Upper lobe of left lung (tissue), 6 donors: ENCODE data around the gene GCNA. TPM values are rescaled to one million over a fixed set of nuclear protein-coding genes. Genes with fewer than 3 reads are reported as not detected.
A peak's percentile ranks its signal among the peaks of the same experiment; 100 is the strongest.

Experiments used
- ATAC-seq, 2 donors: fragments of 200-7000 bp; cut with Tn5 transposase; one replicate each; pipeline ENCODE4 v1.9.1; 2022; ENCODE audit warnings: mild to moderate bottlenecking in 2 of 2, moderate library complexity in 2 of 2; ENCODE audit not compliant: low FRiP score in 2 of 2
- DNase-seq, 2 donors: peaks; one replicate each; pipeline ENCODE4 v3.0.0-alpha.2; 2019 to 2020
- H3K27ac ChIP-seq, 4 donors: fragments of 200-600 bp; sonication (generic); one replicate each; pipeline ENCODE4 v1.5.1; 2016 to 2019
- H3K27me3 ChIP-seq, 4 donors: fragments of 200-600 bp; sonication (generic); one replicate each; pipeline ENCODE4 v1.5.1; 2017 to 2019
- H3K36me3 ChIP-seq, 4 donors: fragments of 200-600 bp; sonication (generic); one replicate each; pipeline ENCODE4 v1.5.1; 2016 to 2019
- H3K4me1 ChIP-seq, 4 donors: fragments of 200-600 bp; sonication (generic); one replicate each; pipeline ENCODE4 v1.5.1; 2018 to 2019
- H3K4me3 ChIP-seq, 4 donors: fragments of 200-600 bp; sonication (generic); one replicate each; pipeline ENCODE4 v1.5.1; 2017 to 2019; ENCODE audit warnings: mild to moderate bottlenecking in 2 of 4, moderate library complexity in 1 of 4
- H3K9me3 ChIP-seq, 4 donors: fragments of 200-600 bp; sonication (generic); one replicate each; pipeline ENCODE4 v1.5.1; 2018 to 2019
- EP300 ChIP-seq, 4 donors: sonication (generic); formaldehyde crosslinking; IDR thresholded peaks; one replicate each; pipeline ENCODE4 v1.5.1; 2017; ENCODE audit warnings: antibody characterized with exemption in 4 of 4, control low read depth in 2 of 4
- POLR2A ChIP-seq, 4 donors: fragments of 450-650 bp; IDR thresholded peaks; one replicate each; pipeline ENCODE4 v1.5.1; 2016 to 2017; ENCODE audit warnings: antibody characterized with exemption in 4 of 4, mild to moderate bottlenecking in 2 of 4
- POLR2AphosphoS5 ChIP-seq, 2 donors: sonication (generic); formaldehyde crosslinking; IDR thresholded peaks; one replicate each; pipeline ENCODE4 v1.5.1; 2017; ENCODE audit warnings: antibody characterized with exemption in 2 of 2
- WGBS, 2 donors: methylation state at CpG; one replicate each; pipeline ENCODE4 v1.1.5; 2017 to 2018; 5-methylcytosine and 5-hydroxymethylcytosine counted together
- total RNA-seq, 6 donors: library from RNA; depleted of rRNA in 4 of 6; stranded (reverse); fragments of >200 nt in 4 of 6; gene quantifications; one replicate each; pipeline versions ENCODE4 v1.1.0 to v1.2.1, GENCODE V29; 2016 to 2021
- TF ChIP-seq, protein P1 (sequence below), 6 experiments: fragments of 450-650 bp in 4 of 6; fragments of 200-600 bp in 2 of 6; sonication (generic) in 2 of 6; IDR thresholded peaks; one replicate each; pipeline ENCODE4 v1.5.1; 2016 to 2019; ENCODE audit warnings: antibody characterized with exemption in 6 of 6
- donor health status: DM: no; HTN: no; CAD: no; lungs with moderate emphysema.
- donor health status: DM: no; HTN: yes; CAD: no; lungs with severe emphysema.

The GCNA gene, protein sequence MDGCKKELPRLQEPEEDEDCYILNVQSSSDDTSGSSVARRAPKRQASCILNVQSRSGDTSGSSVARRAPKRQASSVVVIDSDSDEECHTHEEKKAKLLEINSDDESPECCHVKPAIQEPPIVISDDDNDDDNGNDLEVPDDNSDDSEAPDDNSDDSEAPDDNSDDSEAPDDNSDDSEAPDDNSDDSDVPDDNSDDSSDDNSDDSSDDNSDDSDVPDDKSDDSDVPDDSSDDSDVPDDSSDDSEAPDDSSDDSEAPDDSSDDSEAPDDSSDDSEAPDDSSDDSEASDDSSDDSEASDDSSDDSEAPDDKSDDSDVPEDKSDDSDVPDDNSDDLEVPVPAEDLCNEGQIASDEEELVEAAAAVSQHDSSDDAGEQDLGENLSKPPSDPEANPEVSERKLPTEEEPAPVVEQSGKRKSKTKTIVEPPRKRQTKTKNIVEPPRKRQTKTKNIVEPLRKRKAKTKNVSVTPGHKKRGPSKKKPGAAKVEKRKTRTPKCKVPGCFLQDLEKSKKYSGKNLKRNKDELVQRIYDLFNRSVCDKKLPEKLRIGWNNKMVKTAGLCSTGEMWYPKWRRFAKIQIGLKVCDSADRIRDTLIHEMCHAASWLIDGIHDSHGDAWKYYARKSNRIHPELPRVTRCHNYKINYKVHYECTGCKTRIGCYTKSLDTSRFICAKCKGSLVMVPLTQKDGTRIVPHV
- total RNA-seq: 1 to 10 TPM; 1.1 to 7.3 (median 2.9) TPM

DNA sequence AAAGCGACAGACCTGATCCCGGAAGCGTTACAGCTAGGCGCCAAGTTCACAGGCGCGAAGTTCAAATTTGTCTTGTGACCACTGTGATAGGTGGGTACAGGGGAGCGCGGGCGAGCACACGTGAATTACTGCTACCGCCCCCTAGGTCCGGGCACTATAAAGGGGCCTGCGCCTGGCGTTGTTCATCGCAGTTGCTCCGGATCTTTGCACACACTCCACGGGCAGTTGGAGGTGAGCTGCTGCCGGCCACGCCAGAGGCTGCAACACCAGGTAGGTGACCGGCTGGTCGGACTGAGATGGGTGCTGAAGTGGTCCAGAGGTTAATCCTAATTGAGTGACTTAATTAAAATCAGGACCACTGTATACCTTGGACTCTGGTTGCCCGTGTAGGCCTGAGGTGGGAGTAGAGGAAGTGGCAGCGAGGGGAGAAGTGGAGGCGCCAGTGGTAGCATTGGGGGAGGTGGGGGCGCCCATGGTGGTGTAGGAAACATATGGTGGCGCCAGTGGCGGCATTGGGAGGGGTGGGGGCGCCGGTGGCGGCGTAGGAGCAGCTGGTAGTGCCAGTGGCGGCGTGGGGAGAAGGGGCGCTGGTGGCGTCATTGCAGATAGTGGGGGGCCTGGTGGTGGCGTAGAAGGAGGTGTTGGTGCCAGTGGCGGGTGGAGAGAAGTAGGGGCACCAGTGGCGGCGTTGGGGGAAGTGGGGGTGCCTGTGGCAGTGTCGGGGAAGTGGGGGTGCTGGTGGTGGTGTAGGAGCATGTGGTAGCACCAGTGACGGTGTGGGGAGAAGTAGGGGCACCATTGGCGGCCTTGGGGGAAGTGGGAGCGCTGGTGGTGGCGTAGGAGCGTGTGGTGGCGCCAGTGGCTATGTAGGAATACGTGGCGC is at the start of gene GCNA:
TSS of gene GCNA (plus strand) at position 185 of the 883 bp plus-strand sequence. CDS start 2,385 bp downstream, outside the sequence.
- Histone ChIP-seq H3K27ac (no peak within 1 kb of the TSS), H3K4me1 (no peaks in the 10 kb centered on the region), H3K36me3 (peaks cover 0 to 22% (median 10%) of the 10 kb centered on the region in 4 donors), H3K9me3 (no peaks in the 10 kb centered on the region), H3K4me3 (no peak within 1 kb of the TSS), H3K27me3 (no peaks in the 10 kb centered on the region)
- 91 to 93% methylated on average over 30 to 48 of the region's 48 CpGs for WGBS, 2 donors
- DNase-seq (peak in 1 of 2 donors; percentile 45), ATAC-seq (peak in 1 of 2 donors; percentile 28)
- no peak for TF ChIP-seq POLR2A (IDR thresholded peaks at IDR 0.05)
- TF ChIP-seq, protein P1, sequence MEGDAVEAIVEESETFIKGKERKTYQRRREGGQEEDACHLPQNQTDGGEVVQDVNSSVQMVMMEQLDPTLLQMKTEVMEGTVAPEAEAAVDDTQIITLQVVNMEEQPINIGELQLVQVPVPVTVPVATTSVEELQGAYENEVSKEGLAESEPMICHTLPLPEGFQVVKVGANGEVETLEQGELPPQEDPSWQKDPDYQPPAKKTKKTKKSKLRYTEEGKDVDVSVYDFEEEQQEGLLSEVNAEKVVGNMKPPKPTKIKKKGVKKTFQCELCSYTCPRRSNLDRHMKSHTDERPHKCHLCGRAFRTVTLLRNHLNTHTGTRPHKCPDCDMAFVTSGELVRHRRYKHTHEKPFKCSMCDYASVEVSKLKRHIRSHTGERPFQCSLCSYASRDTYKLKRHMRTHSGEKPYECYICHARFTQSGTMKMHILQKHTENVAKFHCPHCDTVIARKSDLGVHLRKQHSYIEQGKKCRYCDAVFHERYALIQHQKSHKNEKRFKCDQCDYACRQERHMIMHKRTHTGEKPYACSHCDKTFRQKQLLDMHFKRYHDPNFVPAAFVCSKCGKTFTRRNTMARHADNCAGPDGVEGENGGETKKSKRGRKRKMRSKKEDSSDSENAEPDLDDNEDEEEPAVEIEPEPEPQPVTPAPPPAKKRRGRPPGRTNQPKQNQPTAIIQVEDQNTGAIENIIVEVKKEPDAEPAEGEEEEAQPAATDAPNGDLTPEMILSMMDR (IDR thresholded peaks at IDR 0.05): no peak
- TF ChIP-seq POLR2AphosphoS5 (IDR thresholded peaks at IDR 0.05): no peak
- no peak for TF ChIP-seq EP300 (IDR thresholded peaks at IDR 0.05)

DNA sequence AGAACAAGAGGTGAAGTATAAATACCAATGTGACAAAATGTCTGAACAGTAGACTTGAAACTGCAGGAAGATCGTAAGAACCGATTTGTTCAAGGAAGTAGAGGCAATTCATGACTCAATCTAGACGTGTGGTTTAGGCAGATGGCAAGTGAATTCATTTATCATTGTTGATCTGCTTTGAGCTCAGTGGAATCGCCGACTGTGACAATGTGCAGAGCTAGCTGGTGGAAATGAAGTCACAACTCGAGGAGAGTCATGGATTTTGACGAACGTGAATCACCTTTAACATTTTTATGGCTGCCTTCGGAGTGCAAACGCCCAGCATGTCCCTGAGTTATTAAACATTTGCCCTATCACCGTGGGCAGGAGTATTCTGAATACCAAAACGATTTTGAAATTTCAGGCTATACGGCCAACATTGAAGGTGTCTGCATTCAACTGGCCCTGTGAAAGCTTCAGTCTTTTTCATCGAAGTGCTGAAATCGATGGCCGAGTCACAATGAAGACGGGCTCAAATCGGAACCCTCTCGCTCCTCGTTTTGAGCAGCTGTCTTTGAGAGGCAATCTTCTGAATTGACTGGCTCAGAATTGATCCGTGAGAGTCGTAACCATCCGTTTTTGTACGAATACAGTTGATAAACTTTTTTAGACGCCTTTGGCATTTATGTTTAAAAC is 46.0 kb upstream of the GCNA start:
- Histone ChIP-seq H3K36me3 (no peaks in the 10 kb centered on the region), H3K4me1 (peaks cover 0 to 2% (median 0%) of the 10 kb centered on the region in 4 donors), H3K27ac (peak overlapping the region; percentile 86 to 92 (median 89)), H3K4me3 (peak overlapping the region in 3 of 4 donors; percentile 45 to 77 (median 74)), H3K27me3 (no peaks in the 10 kb centered on the region), H3K9me3 (peaks cover 0 to 4% (median 0%) of the 10 kb centered on the region in 4 donors)
- WGBS, 2 donors: 0 to 32% methylated on average over 14 to 25 of the region's 25 CpGs
- peak in 1 of 2 donors; percentile 45 for ATAC-seq
- peak; percentile 14 to 19 for TF ChIP-seq POLR2AphosphoS5 (IDR thresholded peaks at IDR 0.05)
- TF ChIP-seq, protein P1 (IDR thresholded peaks at IDR 0.05): no peak
- TF ChIP-seq POLR2A (IDR thresholded peaks at IDR 0.05): no peak
- no peak for TF ChIP-seq EP300 (IDR thresholded peaks at IDR 0.05)
- DNase-seq: no peak

DNA sequence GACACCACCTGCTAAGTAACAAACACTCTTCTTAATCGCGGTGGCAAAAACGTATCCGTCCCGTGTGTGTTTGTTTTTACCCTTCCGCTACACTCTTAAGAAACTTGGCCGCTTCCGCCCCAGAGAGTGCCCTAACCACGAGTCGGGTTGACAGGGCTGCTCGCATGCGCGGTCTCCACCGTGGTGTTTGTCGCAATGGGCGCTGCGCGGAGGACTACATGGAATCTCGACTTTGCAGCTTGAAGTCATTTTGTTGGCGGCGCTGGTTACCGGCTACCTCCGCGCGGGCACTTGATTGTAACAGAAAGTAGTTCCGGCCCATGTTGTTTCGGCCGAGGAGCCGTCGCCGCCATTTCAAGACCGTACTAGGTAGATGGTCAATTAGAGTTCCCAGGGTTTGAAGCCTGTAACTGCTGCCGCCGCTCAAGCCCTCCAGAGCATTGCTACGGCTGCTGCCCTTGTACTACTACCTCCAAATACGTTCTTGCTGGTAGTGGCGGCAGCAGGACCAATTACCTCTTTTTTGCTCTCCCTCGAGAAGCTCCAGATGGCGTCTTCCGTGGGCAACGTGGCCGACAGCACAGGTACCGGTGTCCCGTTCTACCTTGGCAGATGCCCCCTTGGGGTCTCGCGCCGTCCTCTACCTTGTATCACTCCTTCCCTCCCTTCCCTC is 45.3 kb upstream of the GCNA start, which contains the start of gene OGT:
TSS of gene OGT (plus strand) at position 352 of the 673 bp plus-strand sequence. CDS start at position 548, 196 bp downstream.
- peak within 1 kb of the TSS; percentile 86 to 92 (median 89) for H3K27ac ChIP-seq
- 0 to 22% methylated on average over 27 to 36 of the region's 47 CpGs for WGBS, 2 donors
- peaks cover 3 to 6% (median 5%) of the 10 kb centered on the region in 4 donors for H3K4me1 ChIP-seq
- H3K36me3 ChIP-seq: peaks cover 0 to 4% (median 0%) of the 10 kb centered on the region in 4 donors
- TF ChIP-seq POLR2A (IDR thresholded peaks at IDR 0.05): peak in 3 of 4 donors; percentile 73 to 81 (median 79)
- TF ChIP-seq POLR2AphosphoS5 (IDR thresholded peaks at IDR 0.05): peak in 1 of 2 donors; percentile 76
- TF ChIP-seq, protein P1 (IDR thresholded peaks at IDR 0.05): no peak
- TF ChIP-seq EP300 (IDR thresholded peaks at IDR 0.05): no peak
- ATAC-seq (peak; percentile 96 to 97), DNase-seq (peak; percentile 90 to 95)
- no peaks in the 10 kb centered on the region for H3K27me3 ChIP-seq
- H3K4me3 ChIP-seq: peak within 1 kb of the TSS; percentile 45 to 77 (median 65)
- H3K9me3 ChIP-seq: peaks cover 0 to 4% (median 0%) of the 10 kb centered on the region in 4 donors
